Esophagus squamous epithelium (tissue), 5 donors: ENCODE measurements around the gene IL1RAPL2. TPM values are rescaled to one million over a fixed set of nuclear protein-coding genes. Genes with fewer than 3 reads are reported as not detected.

Experiments used
- DNase-seq: peaks from one replicate; lab custom pipeline; 2025; lab: John Stamatoyannopoulos, UW
- H3K27ac ChIP-seq, 4 donors: fragments of 200-600 bp; sonication (generic); one replicate each; pipeline ENCODE4 v1.5.1; 2016 to 2019; ENCODE audit warnings: mild to moderate bottlenecking in 1 of 4
- H3K27me3 ChIP-seq, 4 donors: fragments of 200-600 bp; sonication (generic); 1 replicate in 3 of 4; 2 replicates in 1 of 4; pipeline versions ENCODE4 v1.5.1 to v1.6.0; 2017 to 2021; ENCODE audit warnings: antibody characterized with exemption in 1 of 4
- H3K36me3 ChIP-seq, 3 donors: fragments of 200-600 bp; sonication (generic); one replicate each; pipeline ENCODE4 v1.5.1; 2016 to 2019
- H3K4me1 ChIP-seq, 3 donors: fragments of 200-600 bp; sonication (generic); one replicate each; pipeline ENCODE4 v1.5.1; 2017 to 2019
- H3K4me3 ChIP-seq, 4 donors: fragments of 200-600 bp; sonication (generic); 1 replicate in 3 of 4; 2 replicates in 1 of 4; pipeline ENCODE4 v1.5.1; 2016 to 2019; ENCODE audit warnings: mild to moderate bottlenecking in 2 of 4, moderate library complexity in 1 of 4
- H3K9me3 ChIP-seq, 3 donors: fragments of 200-600 bp; sonication (generic); one replicate each; pipeline ENCODE4 v1.5.1; 2016 to 2019
- POLR2A ChIP-seq, 4 donors: fragments of 450-650 bp; IDR thresholded peaks; one replicate each; pipeline ENCODE4 v1.6.1; 2017; ENCODE audit warnings: antibody characterized with exemption in 4 of 4, mild to moderate bottlenecking in 4 of 4, moderate library complexity in 3 of 4
- WGBS, 2 donors: methylation state at CpG; one replicate each; pipeline ENCODE4 v1.1.5; 2018; 5-methylcytosine and 5-hydroxymethylcytosine counted together
- intact Hi-C: fragments of 100-400 bp; cut with DNase I; formaldehyde crosslinking; loops from one replicate; pipeline ENCODE4 v1.15.0; 2022
- total RNA-seq, 4 donors: library from RNA; depleted of rRNA; stranded (reverse); fragments of >200 nt; gene quantifications; one replicate each; pipeline ENCODE4 v1.1.0, GENCODE V29; 2016
- TF ChIP-seq, protein P1 (sequence below), 6 experiments: fragments of 450-650 bp in 4 of 6; fragments of 200-600 bp in 2 of 6; sonication (generic) in 2 of 6; IDR thresholded peaks; one replicate each; pipeline ENCODE4 v1.5.1; 2016 to 2019; ENCODE audit warnings: antibody characterized with exemption in 6 of 6, mild to moderate bottlenecking in 4 of 6, moderate library complexity in 4 of 6
- donor health status: DM: yes; HTN: yes; CAD: no.

IL1RAPL2 gene
- total RNA-seq, 4 donors from 2014 or later: 0.09 TPM; not detected in 3

DNA sequence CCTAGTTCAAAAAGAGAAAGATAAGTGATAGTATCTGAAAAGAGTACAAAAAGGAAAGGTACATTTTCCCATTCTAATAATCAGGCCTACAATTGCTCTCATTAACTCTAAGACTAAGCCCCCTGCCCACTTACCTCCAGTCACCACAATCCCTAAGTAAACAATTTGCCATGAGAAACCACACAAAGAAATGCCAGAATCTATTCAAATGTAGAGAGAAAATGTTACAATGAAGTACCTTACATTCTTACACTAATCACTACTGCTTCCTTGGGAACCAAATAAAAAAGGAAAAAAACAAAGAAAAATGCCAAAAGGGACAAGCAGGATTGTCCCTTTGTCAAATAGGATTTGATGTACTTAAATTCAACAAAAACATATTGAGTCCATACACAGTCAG, 1068.2 kb downstream of the IL1RAPL2 start:
- intact Hi-C loops: no loop called here
- Histone ChIP-seq H3K36me3 (no peaks in the 10 kb centered on the region), H3K27ac (no peak overlapping the region), H3K4me3 (no peak overlapping the region), H3K27me3 (no peaks in the 10 kb centered on the region), H3K4me1 (no peaks in the 10 kb centered on the region), H3K9me3 (no peaks in the 10 kb centered on the region)
- no peak for DNase-seq
- TF ChIP-seq, protein P1, sequence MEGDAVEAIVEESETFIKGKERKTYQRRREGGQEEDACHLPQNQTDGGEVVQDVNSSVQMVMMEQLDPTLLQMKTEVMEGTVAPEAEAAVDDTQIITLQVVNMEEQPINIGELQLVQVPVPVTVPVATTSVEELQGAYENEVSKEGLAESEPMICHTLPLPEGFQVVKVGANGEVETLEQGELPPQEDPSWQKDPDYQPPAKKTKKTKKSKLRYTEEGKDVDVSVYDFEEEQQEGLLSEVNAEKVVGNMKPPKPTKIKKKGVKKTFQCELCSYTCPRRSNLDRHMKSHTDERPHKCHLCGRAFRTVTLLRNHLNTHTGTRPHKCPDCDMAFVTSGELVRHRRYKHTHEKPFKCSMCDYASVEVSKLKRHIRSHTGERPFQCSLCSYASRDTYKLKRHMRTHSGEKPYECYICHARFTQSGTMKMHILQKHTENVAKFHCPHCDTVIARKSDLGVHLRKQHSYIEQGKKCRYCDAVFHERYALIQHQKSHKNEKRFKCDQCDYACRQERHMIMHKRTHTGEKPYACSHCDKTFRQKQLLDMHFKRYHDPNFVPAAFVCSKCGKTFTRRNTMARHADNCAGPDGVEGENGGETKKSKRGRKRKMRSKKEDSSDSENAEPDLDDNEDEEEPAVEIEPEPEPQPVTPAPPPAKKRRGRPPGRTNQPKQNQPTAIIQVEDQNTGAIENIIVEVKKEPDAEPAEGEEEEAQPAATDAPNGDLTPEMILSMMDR (IDR thresholded peaks at IDR 0.05): no peak
- no peak for TF ChIP-seq POLR2A (IDR thresholded peaks at IDR 0.05)

DNA sequence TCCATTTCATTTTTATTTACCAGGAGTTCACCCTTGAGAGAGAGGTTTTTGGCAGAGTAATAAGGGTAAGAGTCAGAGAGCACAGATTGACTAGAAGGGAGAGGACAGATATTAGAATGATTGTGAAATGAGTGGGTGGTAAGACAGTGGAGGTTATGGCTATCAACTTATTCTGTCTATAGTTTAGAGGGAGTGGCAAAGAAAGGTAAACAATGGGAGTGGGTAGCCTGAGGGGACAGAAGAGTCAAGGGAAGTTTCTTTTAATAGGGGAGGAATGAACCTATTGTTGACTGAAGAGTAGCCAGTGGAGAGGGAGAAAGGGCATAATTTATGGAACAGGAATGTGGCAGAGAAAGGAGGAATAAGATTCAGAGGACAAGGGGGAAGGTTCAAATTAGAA, 1069.8 kb downstream of the IL1RAPL2 start:
- Histone ChIP-seq H3K36me3 (no peaks in the 10 kb centered on the region), H3K4me3 (no peak overlapping the region), H3K27ac (no peak overlapping the region), H3K4me1 (no peaks in the 10 kb centered on the region), H3K9me3 (no peaks in the 10 kb centered on the region), H3K27me3 (no peaks in the 10 kb centered on the region)
- no peak for DNase-seq
- no peak for TF ChIP-seq POLR2A (IDR thresholded peaks at IDR 0.05)
- TF ChIP-seq, protein P1 (IDR thresholded peaks at IDR 0.05): no peak
- intact Hi-C loops: no loop called here

DNA sequence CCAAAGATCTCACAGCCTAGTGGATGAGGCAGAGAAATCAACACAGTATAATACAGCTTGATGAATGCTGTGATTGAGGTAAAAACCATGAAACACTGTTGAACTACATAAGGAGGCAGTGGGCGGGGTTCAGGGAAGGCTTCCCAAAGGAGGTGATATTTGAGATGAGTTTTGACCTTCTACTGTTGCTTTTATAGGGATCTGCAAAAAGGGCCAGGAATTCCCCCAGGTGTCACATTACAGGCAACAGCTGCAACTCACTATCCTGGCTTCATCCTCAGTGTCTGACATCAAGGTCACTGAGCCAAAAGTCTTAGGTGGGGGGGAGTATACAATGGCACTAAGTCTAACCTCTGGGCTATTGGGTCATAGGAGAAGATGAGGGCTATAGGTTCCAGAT, 1070.7 kb downstream of the IL1RAPL2 start:
- WGBS, 2 donors: 44 to 92% methylated on average over 1 of the region's 1 CpG
- no peak for TF ChIP-seq POLR2A (IDR thresholded peaks at IDR 0.05)
- TF ChIP-seq, protein P1 (IDR thresholded peaks at IDR 0.05): no peak
- no peaks in the 10 kb centered on the region for H3K27me3 ChIP-seq
- H3K27ac ChIP-seq: no peak overlapping the region
- H3K4me3 ChIP-seq: no peak overlapping the region
- intact Hi-C loops: no loop called here
- H3K9me3 ChIP-seq: no peaks in the 10 kb centered on the region
- H3K4me1 ChIP-seq: no peaks in the 10 kb centered on the region
- DNase-seq: no peak
- no peaks in the 10 kb centered on the region for H3K36me3 ChIP-seq

DNA sequence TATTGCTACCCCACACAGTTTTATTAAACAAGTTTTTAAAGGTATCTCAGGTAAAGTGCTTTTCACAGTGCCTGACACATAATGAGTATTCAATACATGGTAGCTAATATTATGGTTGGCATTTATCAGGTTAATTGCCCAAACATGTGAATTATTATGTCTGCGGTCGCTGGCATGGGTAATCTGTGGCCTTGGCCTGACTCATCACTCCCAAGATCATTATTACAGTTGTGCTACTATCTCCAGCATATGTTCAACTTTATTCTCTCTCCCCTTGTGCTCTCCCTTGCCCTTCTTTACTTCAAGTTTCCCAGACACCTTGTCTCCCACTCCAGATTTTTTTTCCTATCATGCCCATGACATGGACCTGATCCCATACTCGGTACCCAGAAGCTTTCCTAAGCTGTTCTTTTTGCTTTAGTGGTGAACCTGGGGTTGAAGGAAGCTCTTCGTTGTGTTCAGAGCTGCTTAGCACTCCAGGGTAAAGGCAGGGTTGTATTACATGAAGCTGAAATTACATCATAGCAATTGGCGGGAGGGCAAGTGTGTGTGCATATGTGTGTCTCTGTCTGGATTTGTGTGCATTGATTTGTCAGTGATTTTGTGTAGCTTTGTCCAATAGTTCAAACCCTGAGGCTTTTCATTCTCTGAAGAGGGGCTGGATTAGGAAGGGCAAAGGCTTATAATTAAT, 1079.8 kb downstream of the IL1RAPL2 start:
- Histone ChIP-seq H3K4me3 (no peak overlapping the region), H3K36me3 (no peaks in the 10 kb centered on the region), H3K9me3 (no peaks in the 10 kb centered on the region), H3K27me3 (no peaks in the 10 kb centered on the region), H3K27ac (no peak overlapping the region), H3K4me1 (no peaks in the 10 kb centered on the region)
- no peak for TF ChIP-seq POLR2A (IDR thresholded peaks at IDR 0.05)
- TF ChIP-seq, protein P1 (IDR thresholded peaks at IDR 0.05): no peak
- DNase-seq: no peak
- intact Hi-C loops: no loop called here
- 36 to 57% methylated on average over 4 to 5 of the region's 5 CpGs for WGBS, 2 donors

DNA sequence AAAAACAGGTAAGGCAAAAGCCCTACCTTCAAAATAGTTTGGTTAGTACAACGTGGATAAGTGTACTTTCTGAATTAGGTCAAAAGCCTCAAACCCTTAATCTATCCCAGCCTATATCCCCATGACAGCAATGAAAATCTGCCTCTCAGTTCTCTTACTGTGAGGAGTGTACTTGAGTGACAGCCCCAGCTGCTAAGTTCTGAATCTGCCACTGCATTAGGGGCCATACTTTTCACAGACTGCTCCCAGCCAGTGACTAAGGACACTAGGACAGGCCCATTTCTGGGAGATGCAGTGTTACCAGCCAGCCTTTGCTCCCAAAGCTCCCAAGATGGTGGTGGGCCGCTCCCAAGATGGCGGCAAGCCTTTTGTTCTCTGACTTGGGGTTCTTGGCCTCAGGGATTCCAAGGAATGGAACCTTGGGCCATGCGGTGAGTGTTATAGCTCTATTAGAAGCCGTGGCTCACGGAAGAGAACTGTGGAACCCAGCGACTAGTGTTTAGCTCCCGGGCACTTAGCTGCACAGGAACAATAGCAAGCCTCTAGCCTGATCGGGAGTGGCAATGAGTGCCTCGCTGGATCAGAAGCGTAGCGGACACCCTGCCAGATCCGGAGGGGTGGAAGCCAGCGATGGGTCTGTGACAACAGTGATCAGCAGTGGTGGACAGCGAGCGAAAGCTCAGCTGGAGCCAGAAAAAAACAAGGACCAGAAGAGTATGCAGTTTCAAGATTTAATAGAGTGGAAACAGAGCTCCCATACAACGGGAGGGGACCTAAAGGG, 1080.8 kb downstream of the IL1RAPL2 start:
- intact Hi-C loops: no loop called here
- 67 to 81% methylated on average over 3 to 10 of the region's 17 CpGs for WGBS, 2 donors
- Histone ChIP-seq H3K27ac (no peak overlapping the region), H3K4me1 (no peaks in the 10 kb centered on the region), H3K9me3 (no peaks in the 10 kb centered on the region), H3K36me3 (no peaks in the 10 kb centered on the region), H3K27me3 (no peaks in the 10 kb centered on the region), H3K4me3 (no peak overlapping the region)
- no peak for DNase-seq
- no peak for TF ChIP-seq POLR2A (IDR thresholded peaks at IDR 0.05)
- TF ChIP-seq, protein P1 (IDR thresholded peaks at IDR 0.05): no peak
